SK-N-SH (cell line): ENCODE measurements around the gene MACROD2. TPM values are rescaled to one million over a fixed set of nuclear protein-coding genes. Genes with fewer than 3 reads are reported as not detected.

Experiments
- CTCF ChIA-PET: fragments of 300-600, 350-600 bp; formaldehyde crosslinking; extraction: SDS; loops from one replicate; lab custom pipeline; 2021; lab: Yijun Ruan, JAX
- POLR2A ChIA-PET: fragments of 350-600 bp; sonication (Branson Sonifier 250); formaldehyde crosslinking; extraction: SDS; loops from one replicate; lab custom pipeline; 2020; ENCODE audit warnings: antibody characterized with exemption, inconsistent platforms; lab: Yijun Ruan, JAX
- DNase-seq: peaks from one replicate; pipeline ENCODE4 v3.0.0; 2012
- H2AFZ ChIP-seq: fragments of 200-600 bp; sonication (generic); 2 replicates; pipeline ENCODE4 v1.8.1; 2016; ENCODE audit warnings: antibody characterized with exemption, mild to moderate bottlenecking, low read depth
- H3F3A ChIP-seq: fragments of 200-600 bp; sonication (generic); replicated peaks from 2 replicates; pipeline ENCODE3; 2016; ENCODE audit warnings: antibody characterized with exemption, mild to moderate bottlenecking; ENCODE audit not compliant: insufficient read depth
- H3K27ac ChIP-seq, 2 experiments: fragments of 200-500 bp in 1 of 2; fragments of 200-600 bp in 1 of 2; sonication (Bioruptor generic) in 1 of 2; sonication (generic), shearing (Covaris generic) in 1 of 2; 2 replicates each; pipeline versions ENCODE4 v1.5.1 to v1.6.1; 2014 to 2016; ENCODE audit warnings: low read depth in 2 of 2, inconsistent platforms in 1 of 2, low read length in 1 of 2, mild to moderate bottlenecking in 1 of 2, mixed read lengths in 1 of 2
- H3K27me3 ChIP-seq: fragments of 200-600 bp; sonication (generic), shearing (Covaris generic); 2 replicates; pipeline ENCODE4 v1.6.1; 2016; ENCODE audit warnings: mixed run types; ENCODE audit not compliant: insufficient read depth
- H3K36me3 ChIP-seq, 2 experiments: fragments of 200-500 bp in 1 of 2; fragments of 200-600 bp in 1 of 2; sonication (Bioruptor generic) in 1 of 2; sonication (generic) in 1 of 2; replicated peaks in 1 of 2; 2 replicates each; pipeline versions ENCODE3 to v1.5.1; 2014 to 2016; ENCODE audit warnings: low read length in 1 of 2, mild to moderate bottlenecking in 1 of 2; ENCODE audit not compliant: insufficient read depth in 2 of 2, control insufficient read depth in 1 of 2
- H3K4me1 ChIP-seq, 2 experiments: fragments of 200-500 bp in 1 of 2; fragments of 200-600 bp in 1 of 2; sonication (Bioruptor generic) in 1 of 2; sonication (generic), shearing (Covaris generic) in 1 of 2; 2 replicates each; pipeline versions ENCODE4 v1.5.1 to v1.6.1; 2014 to 2016; ENCODE audit warnings: low read depth in 1 of 2, low read length in 1 of 2, mixed run types in 1 of 2; ENCODE audit not compliant: insufficient read depth in 2 of 2, control insufficient read depth in 1 of 2
- H3K4me2 ChIP-seq: fragments of 200-600 bp; sonication (generic), shearing (Covaris generic); 2 replicates; pipeline ENCODE4 v1.6.1; 2017; ENCODE audit warnings: mixed run types
- H3K4me3 ChIP-seq, 2 experiments: fragments of 200-500 bp in 1 of 2; fragments of 200-600 bp in 1 of 2; sonication (Bioruptor generic) in 1 of 2; sonication (generic), shearing (Covaris generic) in 1 of 2; 2 replicates each; pipeline versions ENCODE4 v1.5.1 to v1.8.1; 2014 to 2016; ENCODE audit warnings: low read depth in 2 of 2, inconsistent platforms in 1 of 2, low read length in 1 of 2, mild to moderate bottlenecking in 1 of 2, mixed read lengths in 1 of 2, moderate library complexity in 1 of 2
- H3K79me2 ChIP-seq: fragments of 200-600 bp; sonication (generic); 2 replicates; pipeline ENCODE4 v1.8.1; 2017; ENCODE audit warnings: mild to moderate bottlenecking; ENCODE audit not compliant: insufficient read depth
- H3K9ac ChIP-seq: fragments of 200-600 bp; sonication (generic); 2 replicates; pipeline ENCODE4 v1.6.1; 2017; ENCODE audit warnings: mixed run types
- H3K9me2 ChIP-seq: fragments of 200-600 bp; sonication (generic); 2 replicates; pipeline ENCODE4 v1.6.1; 2017; ENCODE audit warnings: mixed run types
- H3K9me3 ChIP-seq: fragments of 200-600 bp; sonication (generic); 2 replicates; pipeline ENCODE4 v1.6.1; 2017; ENCODE audit warnings: mixed run types, mild to moderate bottlenecking, moderate library complexity
- H4K20me1 ChIP-seq: fragments of 200-600 bp; sonication (generic); 2 replicates; pipeline ENCODE4 v1.6.1; 2017; ENCODE audit warnings: mild to moderate bottlenecking, mixed run types; ENCODE audit not compliant: insufficient read depth
- CHD2 ChIP-seq: fragments of 150-350 bp; IDR thresholded peaks from 2 replicates; pipeline ENCODE4 v1.6.1; 2018; ENCODE audit warnings: low read length; ENCODE audit not compliant: partially characterized antibody
- ELF1 ChIP-seq: IDR thresholded peaks from 2 replicates; pipeline ENCODE4 v1.4.0; 2012
- EZH2phosphoT487 ChIP-seq: fragments of 200-600 bp; sonication (generic); IDR thresholded peaks from 2 replicates; pipeline ENCODE4 v1.6.1; 2017; ENCODE audit warnings: low read depth, mixed run types, mild to moderate bottlenecking, antibody characterized with exemption, moderate library complexity, borderline replicate concordance
- FOSL2 ChIP-seq: IDR thresholded peaks from 2 replicates; pipeline ENCODE4 v1.4.0; 2012; ENCODE audit warnings: low read depth, mild to moderate bottlenecking, moderate library complexity, borderline replicate concordance
- FOXJ3 ChIP-seq: sonication (generic); formaldehyde crosslinking; IDR thresholded peaks from 2 replicates; pipeline ENCODE4 v1.5.1; 2020; ENCODE audit warnings: mild to moderate bottlenecking, missing genetic modification reagents
- GABPA ChIP-seq: IDR thresholded peaks from 2 replicates; pipeline ENCODE4 v1.4.0; 2012; ENCODE audit warnings: low read depth, mild to moderate bottlenecking
- GATA2 ChIP-seq: sonication (generic); formaldehyde crosslinking; IDR thresholded peaks from 2 replicates; pipeline ENCODE4 v1.5.0; 2020; ENCODE audit warnings: mild to moderate bottlenecking, missing genetic modification reagents
- JUND ChIP-seq: IDR thresholded peaks from 2 replicates; pipeline ENCODE4 v1.4.0; 2012
- MEF2A ChIP-seq: IDR thresholded peaks from 2 replicates; pipeline ENCODE4 v1.4.0; 2012; ENCODE audit warnings: low read depth, borderline replicate concordance
- MXI1 ChIP-seq: IDR thresholded peaks from 2 replicates; pipeline ENCODE4 v1.6.1; 2012; ENCODE audit warnings: mild to moderate bottlenecking, low read depth, low read length, improper control_type of control experiment
- NRF1 ChIP-seq: IDR thresholded peaks from 2 replicates; pipeline ENCODE4 v1.6.1; 2012; ENCODE audit warnings: low read depth, mild to moderate bottlenecking, low read length
- POLR2AphosphoS5 ChIP-seq: IDR thresholded peaks from 2 replicates; pipeline ENCODE4 v1.6.1; 2012; ENCODE audit warnings: low read depth, low read length
- RCOR1 ChIP-seq: fragments of 150-350 bp; IDR thresholded peaks from 2 replicates; pipeline ENCODE4 v1.6.1; 2017; ENCODE audit warnings: antibody characterized with exemption, low read length
- SMC3 ChIP-seq: IDR thresholded peaks from 2 replicates; pipeline ENCODE4 v1.6.1; 2012; ENCODE audit warnings: low read depth, low read length, improper control_type of control experiment
- TEAD4 ChIP-seq: IDR thresholded peaks from 2 replicates; pipeline ENCODE4 v1.4.0; 2012; ENCODE audit warnings: mild to moderate bottlenecking, borderline replicate concordance; ENCODE audit not compliant: insufficient read depth
- USF1 ChIP-seq: IDR thresholded peaks from 2 replicates; pipeline ENCODE4 v1.4.0; 2012; ENCODE audit warnings: low read depth, borderline replicate concordance
- USF2 ChIP-seq: fragments of 150-350 bp; IDR thresholded peaks from 2 replicates; pipeline ENCODE4 v1.6.1; 2017; ENCODE audit warnings: antibody characterized with exemption, low read length, low read depth, borderline replicate concordance
- WGBS: methylation state at CpG from one replicate; pipeline ENCODE4 v1.1.6; 2017; ENCODE audit warnings: low lambda C conversion rate; 5-methylcytosine and 5-hydroxymethylcytosine counted together
- polyA plus RNA-seq, 3 experiments: library from polyadenylated mRNA; depleted of rRNA; stranded (reverse); fragments of >200 nt; gene quantifications; 2 replicates each; pipeline ENCODE4 v1.2.3, GENCODE V29; 2012

Gene MACROD2
- polyA plus RNA-seq, 1 of the 3 experiments (the other 2 are of a cell fraction), result 0.33 TPM

- Histone ChIP-seq H3K27me3 (no peaks in the 10 kb centered on the region), H3K79me2 (no peaks in the 10 kb centered on the region), H3K4me2 (no peak overlapping the region), H3K4me3 (no peak overlapping the region), H3K4me1 (peaks cover 0 to 8% of the 10 kb centered on the region in 2 experiments; a peak in 2 of 4 replicates), H3K9me3 (no peaks in the 10 kb centered on the region), H3K27ac (no peak overlapping the region), H3K36me3 (no peaks in the 10 kb centered on the region), H3F3A (no peaks in the 10 kb centered on the region), H3K9ac (no peak overlapping the region), H4K20me1 (no peaks in the 10 kb centered on the region), H3K9me2 (no peaks in the 10 kb centered on the region), H2AFZ (no peak overlapping the region)
- no peak for DNase-seq
- ChIA-PET POLR2A (no interaction called here), CTCF (interaction anchor here (0.9 kb wide), 1 partner anchor 185 kb away, joined by 3 read pairs; no protein-coding TSS in a partner anchor)
- TF ChIP-seq MXI1, result no peak
- no peak for TF ChIP-seq JUND
- TF ChIP-seq FOSL2, result no peak
- no peak for TF ChIP-seq RCOR1
- no peak for TF ChIP-seq USF1
- TF ChIP-seq CHD2, result no peak
- TF ChIP-seq NRF1, result no peak
- TF ChIP-seq TEAD4, result no peak
- TF ChIP-seq MEF2A, result no peak
- no peak for TF ChIP-seq ELF1
- no peak for TF ChIP-seq SMC3
- no peak for TF ChIP-seq EZH2phosphoT487
- 62% methylated on average over 12 of the region's 12 CpGs for WGBS
Measured at GRCh38 chr20:15848995-15849610, 1853.8 kb downstream of the MACROD2 start.

GRCh38 chr20:15851576-15852215, 1856.4 kb downstream of the MACROD2 start:
- H3K9ac ChIP-seq, result no peak overlapping the region
- 65% methylated on average over 11 of the region's 11 CpGs for WGBS
- no peaks in the 10 kb centered on the region for H3K27me3 ChIP-seq
- H3K4me1 ChIP-seq, result peaks cover 0 to 7% of the 10 kb centered on the region in 2 experiments; a peak in 2 of 4 replicates
- H3K9me3 ChIP-seq, result no peaks in the 10 kb centered on the region
- H3K4me2 ChIP-seq, result no peak overlapping the region
- H3K79me2 ChIP-seq, result no peaks in the 10 kb centered on the region
- H3K36me3 ChIP-seq, result no peaks in the 10 kb centered on the region
- no peaks in the 10 kb centered on the region for H3F3A ChIP-seq
- DNase-seq, result no peak
- CTCF ChIA-PET, result no interaction called here
- TF ChIP-seq GATA2 (CRISPR knock-in tag) (no peak), RCOR1 (no peak), POLR2AphosphoS5 (no peak), FOXJ3 (CRISPR knock-in tag) (no peak), SMC3 (no peak), MXI1 (no peak), GABPA (no peak), USF2 (no peak)
- POLR2A ChIA-PET, result no interaction called here
- no peak overlapping the region for H3K27ac ChIP-seq
- H4K20me1 ChIP-seq, result no peaks in the 10 kb centered on the region
- no peaks in the 10 kb centered on the region for H3K9me2 ChIP-seq
- H2AFZ ChIP-seq, result no peak overlapping the region
- no peak overlapping the region for H3K4me3 ChIP-seq
